ENCODE results near the gene CHMP4A.

- TF ChIP-seq CTCF (optimal IDR thresholded peaks at IDR 0.05 in 1 of 3, IDR thresholded peaks at IDR 0.05 in 1 of 3, conservative IDR thresholded peaks at IDR 0.05 in 1 of 3; ENCODE audit: extremely low read depth in 1 of 3, insufficient read depth in 2 of 3, low read length in 3 of 3) = no peak
- TF ChIP-seq EZH2 (IDR thresholded peaks at IDR 0.05; ENCODE audit: low read length) = no peak
Measured at GRCh38 chr14:24213866-24214662, 776 bp upstream of the CHMP4A start.

Data from keratinocyte (primary cell).